GM12864 (cell line): ENCODE results near the gene CATSPERD.

Source experiments
- DNase-seq: peaks from one replicate; pipeline ENCODE4 v3.0.0-alpha.2; 2011; ENCODE audit warnings: low read depth
- H3K4me3 ChIP-seq: 2 replicates; pipeline ENCODE4 v1.5.1; 2011; ENCODE audit warnings: mild to moderate bottlenecking, low read depth, low read length, control low read depth
- CTCF ChIP-seq: IDR thresholded peaks from 2 replicates; pipeline ENCODE4 v1.5.1; 2011; ENCODE audit warnings: low read depth, mild to moderate bottlenecking, moderate library complexity, low read length, control low read depth, inconsistent platforms; ENCODE audit errors: missing control alignments

The CATSPERD gene

GRCh38 chr19:5784581-5785147, 64.2 kb downstream of the CATSPERD start, which contains the start of gene PRR22:
TSS of gene PRR22 (minus strand) at chr19:5784746. CDS start at chr19:5784660, 86 bp downstream.
- H3K4me3 ChIP-seq = no peak within 1 kb of the TSS
- DNase-seq = no peak
- TF ChIP-seq CTCF = no peak

GRCh38 chr19:5785423-5785822, 65.0 kb downstream of the CATSPERD start:
- DNase-seq = no peak
- TF ChIP-seq CTCF = no peak
- no peak overlapping the region for H3K4me3 ChIP-seq

- no peak for TF ChIP-seq CTCF
- no peak overlapping the region for H3K4me3 ChIP-seq
- no peak for DNase-seq
These were observed 66.4 kb downstream of the CATSPERD start for GRCh38 chr19:5786593-5787408.

GRCh38 chr19:5787409-5788182, 67.2 kb downstream of the CATSPERD start:
- no peak overlapping the region for H3K4me3 ChIP-seq
- DNase-seq = no peak
- TF ChIP-seq CTCF = no peak

- DNase-seq = no peak
- H3K4me3 ChIP-seq = no peak overlapping the region
- no peak for TF ChIP-seq CTCF
These were observed 68.0 kb downstream of the CATSPERD start for GRCh38 chr19:5788422-5788821.

GRCh38 chr19:5789351-5789761, 68.9 kb downstream of the CATSPERD start:
- no peak for TF ChIP-seq CTCF
- no peak for DNase-seq
- no peak overlapping the region for H3K4me3 ChIP-seq
